ENCODE measurements around the gene GOLGA7B. TPM values are rescaled to one million over a fixed set of nuclear protein-coding genes. Genes with fewer than 3 reads are reported as not detected.

Gene GOLGA7B
- total RNA-seq, 1 donor from 2014 or later: 2.5 TPM

- Histone ChIP-seq H3K27ac (no peak overlapping the region), H3K36me3 (no peaks in the 10 kb centered on the region), H3K4me3 (no peak overlapping the region), H3K27me3 (no peaks in the 10 kb centered on the region), H3K4me1 (peaks cover 29% of the 10 kb centered on the region), H3K9me3 (no peaks in the 10 kb centered on the region)
- DNase-seq (ENCODE audit: extremely low spot score in 2 of 2): no peak
- no peak for TF ChIP-seq POLR2AphosphoS5 (IDR thresholded peaks at IDR 0.05; ENCODE audit: insufficient read depth in 1 of 2, low read depth in 1 of 2)
- no peak for TF ChIP-seq POLR2A (IDR thresholded peaks at IDR 0.05)
- TF ChIP-seq, protein P1, sequence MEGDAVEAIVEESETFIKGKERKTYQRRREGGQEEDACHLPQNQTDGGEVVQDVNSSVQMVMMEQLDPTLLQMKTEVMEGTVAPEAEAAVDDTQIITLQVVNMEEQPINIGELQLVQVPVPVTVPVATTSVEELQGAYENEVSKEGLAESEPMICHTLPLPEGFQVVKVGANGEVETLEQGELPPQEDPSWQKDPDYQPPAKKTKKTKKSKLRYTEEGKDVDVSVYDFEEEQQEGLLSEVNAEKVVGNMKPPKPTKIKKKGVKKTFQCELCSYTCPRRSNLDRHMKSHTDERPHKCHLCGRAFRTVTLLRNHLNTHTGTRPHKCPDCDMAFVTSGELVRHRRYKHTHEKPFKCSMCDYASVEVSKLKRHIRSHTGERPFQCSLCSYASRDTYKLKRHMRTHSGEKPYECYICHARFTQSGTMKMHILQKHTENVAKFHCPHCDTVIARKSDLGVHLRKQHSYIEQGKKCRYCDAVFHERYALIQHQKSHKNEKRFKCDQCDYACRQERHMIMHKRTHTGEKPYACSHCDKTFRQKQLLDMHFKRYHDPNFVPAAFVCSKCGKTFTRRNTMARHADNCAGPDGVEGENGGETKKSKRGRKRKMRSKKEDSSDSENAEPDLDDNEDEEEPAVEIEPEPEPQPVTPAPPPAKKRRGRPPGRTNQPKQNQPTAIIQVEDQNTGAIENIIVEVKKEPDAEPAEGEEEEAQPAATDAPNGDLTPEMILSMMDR (IDR thresholded peaks at IDR 0.05): no peak
- intact Hi-C loops (cut with DNase I): loop anchor here (10.0 kb wide), 1 partner anchor 129 kb away; no protein-coding TSS in a partner anchor
Measured at GRCh38 chr10:97915346-97916131, 65.9 kb downstream of the GOLGA7B start.

DNA sequence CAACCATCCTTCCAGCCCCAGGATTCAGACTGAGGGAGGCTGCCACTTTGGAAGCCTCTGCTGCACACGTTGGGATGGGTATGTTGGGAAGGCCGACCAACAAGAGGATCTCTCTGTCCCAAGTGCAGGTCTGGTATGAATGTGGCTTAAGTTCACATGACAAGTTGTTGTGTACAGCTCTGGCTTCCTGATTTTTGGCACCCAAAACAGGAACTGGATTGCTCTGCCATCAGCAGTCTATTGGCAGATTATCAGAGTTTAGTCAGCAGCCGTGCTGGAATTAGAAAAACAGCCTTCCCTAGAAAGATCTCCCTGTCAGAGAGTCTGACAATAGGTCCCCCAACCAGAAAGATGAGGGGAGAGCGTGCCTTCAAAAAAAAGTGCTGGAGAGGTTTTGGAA, 66.9 kb downstream of the GOLGA7B start:
- H3K4me1 ChIP-seq: peaks cover 29% of the 10 kb centered on the region
- no peaks in the 10 kb centered on the region for H3K36me3 ChIP-seq
- no peak for DNase-seq (ENCODE audit: extremely low spot score in 2 of 2)
- H3K4me3 ChIP-seq: no peak overlapping the region
- H3K9me3 ChIP-seq: no peaks in the 10 kb centered on the region
- TF ChIP-seq POLR2AphosphoS5 (IDR thresholded peaks at IDR 0.05; ENCODE audit: insufficient read depth in 1 of 2, low read depth in 1 of 2): peak in 1 of 2 donors; percentile 29
- no peak for TF ChIP-seq POLR2A (IDR thresholded peaks at IDR 0.05)
- intact Hi-C loops (cut with DNase I): loop anchor here (10.0 kb wide), 1 partner anchor 128 kb away; no protein-coding TSS in a partner anchor
- H3K27me3 ChIP-seq: no peaks in the 10 kb centered on the region
- no peak overlapping the region for H3K27ac ChIP-seq

DNA sequence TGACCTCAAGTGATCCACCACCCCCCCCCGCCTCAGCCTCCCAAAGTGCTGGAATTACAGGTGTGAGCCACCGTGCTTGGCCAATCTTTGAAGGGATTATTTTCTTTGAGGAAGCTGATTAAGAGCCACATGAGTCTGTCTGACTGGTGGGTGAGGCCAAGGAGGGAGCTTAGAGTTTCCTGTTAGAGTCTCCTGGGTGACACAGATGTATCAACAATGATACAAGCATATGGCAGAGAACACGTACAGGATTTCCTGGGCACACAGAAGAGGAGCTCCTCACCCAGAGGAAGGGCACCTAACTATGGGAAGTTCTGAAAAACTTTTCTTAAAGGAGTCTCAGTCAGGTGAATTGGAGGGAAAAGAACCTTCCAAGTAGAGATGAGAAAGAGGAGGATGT, 69.4 kb downstream of the GOLGA7B start:
- no peak for TF ChIP-seq POLR2AphosphoS5 (IDR thresholded peaks at IDR 0.05; ENCODE audit: insufficient read depth in 1 of 2, low read depth in 1 of 2)
- no peak for TF ChIP-seq POLR2A (IDR thresholded peaks at IDR 0.05)
- TF ChIP-seq, protein P1 (IDR thresholded peaks at IDR 0.05): no peak
- intact Hi-C loops (cut with DNase I): loop anchor here (10.0 kb wide), 1 partner anchor 126 kb away; no protein-coding TSS in a partner anchor
- H3K36me3 ChIP-seq: no peaks in the 10 kb centered on the region
- H3K27ac ChIP-seq: no peak overlapping the region
- DNase-seq (ENCODE audit: extremely low spot score in 2 of 2): no peak
- peaks cover 29% of the 10 kb centered on the region for H3K4me1 ChIP-seq
- no peaks in the 10 kb centered on the region for H3K27me3 ChIP-seq
- no peak overlapping the region for H3K4me3 ChIP-seq
- H3K9me3 ChIP-seq: no peaks in the 10 kb centered on the region

DNA sequence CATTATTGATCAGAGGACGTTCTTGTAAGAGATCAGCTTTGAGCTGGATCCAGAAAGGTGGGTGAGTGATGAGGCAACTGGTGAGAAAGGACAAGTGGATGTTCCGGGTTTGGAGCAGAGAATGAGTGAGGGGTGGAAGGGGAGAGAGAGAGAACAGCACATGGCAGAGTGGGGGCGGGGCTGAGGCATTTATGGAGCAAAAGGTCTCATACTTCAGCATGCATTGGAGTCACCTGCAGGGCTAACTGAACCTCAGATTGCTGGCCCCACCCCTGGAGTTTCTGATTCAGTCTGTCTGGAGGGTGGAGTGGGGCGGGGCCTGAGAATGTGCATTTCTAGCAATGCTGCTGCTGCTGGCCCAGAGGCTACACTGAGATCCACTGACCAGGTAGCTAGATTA, 71.2 kb downstream of the GOLGA7B start:
- no peak for TF ChIP-seq POLR2A (IDR thresholded peaks at IDR 0.05)
- Histone ChIP-seq H3K9me3 (no peaks in the 10 kb centered on the region), H3K4me3 (no peak overlapping the region), H3K27me3 (no peaks in the 10 kb centered on the region), H3K36me3 (no peaks in the 10 kb centered on the region), H3K4me1 (peaks cover 19% of the 10 kb centered on the region), H3K27ac (no peak overlapping the region)
- no peak for DNase-seq (ENCODE audit: extremely low spot score in 2 of 2)
- intact Hi-C loops (cut with DNase I): no loop called here

Other genes starting within 250 kb of the GOLGA7B start
- 1.7 TPM for gene MORN4, start 216.3 kb upstream of the GOLGA7B start, total RNA-seq
- gene PI4K2A, start 209.2 kb upstream of the GOLGA7B start, total RNA-seq: 17.7 TPM
- 125 TPM for gene AVPI1, start 162.6 kb upstream of the GOLGA7B start, total RNA-seq
- 24.1 TPM for gene MARVELD1, start 136.1 kb upstream of the GOLGA7B start, total RNA-seq
- gene ZFYVE27, start 112.7 kb upstream of the GOLGA7B start, total RNA-seq: 28.0 TPM
- 1.7 TPM for gene SFRP5, start 77.8 kb upstream of the GOLGA7B start, total RNA-seq
- 2.5 TPM for gene CRTAC1, start 180.8 kb downstream of the GOLGA7B start, total RNA-seq

Measured in vagina (tissue), 2 donors.